RCC 7860 (cell line): ENCODE measurements around the gene TREM1.

Experiments used
- DNase-seq: peaks from one replicate; pipeline ENCODE4 v3.0.0-alpha.2; 2015; ENCODE audit warnings: low spot score
- FAIRE-seq: peaks from 2 replicates; lab custom pipeline; 2012; peaks lifted over from hg19 to GRCh38; lab: Jason Lieb, UNC

TREM1 gene

DNA sequence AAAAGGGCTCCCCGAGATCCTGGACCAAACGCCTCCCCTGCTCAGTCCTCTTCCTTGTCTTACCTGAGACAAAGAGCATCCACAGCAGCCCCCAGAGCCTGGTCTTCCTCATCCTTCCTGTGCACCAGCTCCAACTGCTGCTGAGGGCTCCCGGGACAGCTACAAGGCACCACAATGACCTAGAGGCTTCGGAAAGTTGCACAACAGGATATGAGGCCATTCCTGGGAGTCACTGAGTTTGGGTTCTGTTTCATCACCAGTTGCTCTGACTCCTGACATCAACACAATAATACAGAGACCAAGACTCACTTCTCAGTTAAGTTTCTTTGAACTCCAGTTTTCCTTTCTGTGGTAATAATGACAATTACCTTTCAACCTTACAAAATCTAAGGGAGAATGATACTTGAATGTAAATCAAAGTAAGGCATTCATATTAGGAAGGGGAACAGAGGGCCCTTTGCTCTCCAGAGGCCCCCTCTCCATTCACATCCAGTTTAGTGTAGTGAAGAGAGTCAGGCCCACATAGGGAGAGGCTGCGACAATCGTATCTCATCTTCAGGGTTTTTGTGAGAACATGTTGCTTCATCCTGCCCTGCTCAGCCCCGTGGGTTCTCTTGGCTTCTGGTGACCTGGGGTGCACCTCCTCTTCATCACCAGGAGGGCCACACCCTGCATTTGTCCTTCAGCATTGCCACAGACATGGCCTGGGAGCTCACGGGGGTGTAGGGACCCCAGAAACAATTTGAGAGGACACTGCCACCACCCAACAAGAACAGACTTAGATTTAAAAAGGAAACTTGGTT lies at the start of gene TREM1:
Gene TREM1, minus strand, starts transcription at position 139 of the 803 bp plus-strand sequence. Its CDS starts 27 bp downstream, at position 112.
- no peak for FAIRE-seq
- DNase-seq: no peak

DNA sequence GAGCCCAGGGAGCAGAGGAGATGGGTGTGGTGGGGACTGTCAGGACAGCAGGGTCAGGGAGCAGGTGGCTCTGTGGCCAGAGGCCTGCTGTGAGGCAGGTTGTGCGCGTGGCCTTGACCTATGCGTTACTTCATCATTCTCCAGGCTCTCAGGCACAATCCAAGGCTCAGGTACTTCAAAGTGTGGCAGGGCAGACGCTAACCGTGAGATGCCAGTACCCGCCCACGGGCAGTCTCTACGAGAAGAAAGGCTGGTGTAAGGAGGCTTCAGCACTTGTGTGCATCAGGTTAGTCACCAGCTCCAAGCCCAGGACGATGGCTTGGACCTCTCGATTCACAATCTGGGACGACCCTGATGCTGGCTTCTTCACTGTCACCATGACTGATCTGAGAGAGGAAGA lies 49.5 kb upstream of the TREM1 start:
- DNase-seq: no peak
- FAIRE-seq: no peak

DNA sequence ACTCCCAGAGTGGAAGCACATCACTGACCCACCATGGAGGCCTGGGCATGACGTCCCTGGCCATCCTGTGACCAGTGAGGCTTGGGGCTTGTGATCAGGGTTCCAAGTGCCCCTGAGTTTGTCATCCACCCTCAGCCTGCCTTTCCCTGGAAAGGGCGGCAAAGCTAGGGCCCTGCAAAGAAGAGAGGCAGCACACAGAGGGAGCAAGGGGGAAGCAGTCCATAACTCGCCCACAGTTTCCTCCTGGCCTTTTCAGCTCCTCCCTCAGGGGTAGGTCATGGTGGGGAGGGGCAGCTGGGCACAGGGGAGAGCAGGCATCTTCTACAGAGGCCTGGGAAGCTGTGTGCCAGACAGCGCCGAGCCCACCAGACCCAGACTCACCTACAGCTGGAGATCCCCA lies 48.8 kb upstream of the TREM1 start, which contains the start of gene NCR2:
Gene NCR2, plus strand, starts transcription at position 313 of the 400 bp plus-strand sequence. CDS start 269 bp downstream, outside the sequence.
- DNase-seq: no peak
- FAIRE-seq: no peak

DNA sequence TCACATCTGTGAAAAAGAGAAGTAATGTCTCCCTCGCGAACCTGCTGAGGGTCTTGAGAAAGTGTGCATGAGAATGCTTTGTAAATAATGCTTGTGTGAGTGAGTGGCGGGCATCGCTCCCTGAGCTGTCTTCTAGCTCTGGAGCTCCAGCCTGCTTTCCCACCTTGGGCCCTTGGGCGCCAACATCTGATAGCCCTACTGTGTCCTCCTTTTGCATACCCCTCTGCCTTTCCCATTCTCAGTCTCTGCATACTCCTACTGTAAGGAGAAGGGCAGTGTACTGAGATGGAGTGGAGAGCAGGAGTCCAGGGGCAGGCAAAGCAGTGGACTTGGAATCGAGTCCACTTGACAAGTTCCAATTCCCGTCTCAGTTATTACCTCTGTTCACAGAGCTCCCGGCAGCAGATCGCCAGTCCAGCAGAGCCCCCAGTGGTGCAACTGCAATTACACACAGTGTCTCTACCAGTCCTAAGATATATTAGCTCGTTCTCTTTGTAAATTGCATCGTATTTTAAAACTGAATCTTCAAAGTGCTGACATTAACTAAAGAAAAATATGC lies 48.1 kb upstream of the TREM1 start:
- DNase-seq: no peak
- no peak for FAIRE-seq

DNA sequence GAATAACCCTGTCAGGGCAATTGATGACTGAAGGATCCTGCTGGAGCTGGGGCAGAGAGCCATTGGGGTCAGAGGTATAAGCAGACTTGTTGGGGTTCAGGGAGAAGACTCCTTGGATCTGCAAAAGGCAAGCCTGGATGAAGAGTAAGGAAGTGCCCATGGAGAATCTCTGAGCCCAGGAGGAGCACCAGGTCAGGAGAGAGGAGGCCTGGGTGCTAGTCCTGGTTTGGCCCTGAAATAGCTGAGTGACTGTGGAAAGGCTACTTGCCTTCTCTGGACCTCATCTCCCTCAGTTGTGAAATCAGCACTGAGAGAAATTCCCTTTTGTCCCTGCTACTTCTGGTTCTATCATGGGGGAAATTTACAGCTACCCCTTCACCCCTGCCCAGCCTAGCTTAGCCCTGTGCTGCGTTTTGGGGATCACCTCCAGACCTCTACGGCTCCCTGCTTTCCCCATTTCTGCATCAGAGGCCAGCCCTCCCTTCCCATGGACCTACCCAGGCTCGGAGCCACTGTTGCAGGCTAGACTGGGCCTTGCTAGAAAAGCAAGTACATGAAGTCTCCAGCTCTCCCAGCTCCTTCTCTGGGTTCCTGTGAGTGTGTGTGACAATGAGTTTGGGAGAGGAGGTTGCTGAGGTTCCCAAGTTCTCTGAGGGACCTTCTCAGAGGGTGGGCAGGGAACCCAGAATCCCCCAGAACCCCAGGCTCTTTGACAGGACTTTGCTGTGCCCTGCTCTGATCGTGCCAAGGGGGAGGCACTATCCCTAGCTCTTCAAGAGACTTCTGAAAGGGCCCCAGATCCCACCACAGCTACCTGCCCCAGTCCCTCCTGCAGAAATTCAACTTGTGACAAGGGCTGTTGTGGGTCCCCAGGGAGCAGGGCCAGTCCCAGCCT lies 46.6 kb upstream of the TREM1 start:
- DNase-seq (no peak), FAIRE-seq (no peak)

DNA sequence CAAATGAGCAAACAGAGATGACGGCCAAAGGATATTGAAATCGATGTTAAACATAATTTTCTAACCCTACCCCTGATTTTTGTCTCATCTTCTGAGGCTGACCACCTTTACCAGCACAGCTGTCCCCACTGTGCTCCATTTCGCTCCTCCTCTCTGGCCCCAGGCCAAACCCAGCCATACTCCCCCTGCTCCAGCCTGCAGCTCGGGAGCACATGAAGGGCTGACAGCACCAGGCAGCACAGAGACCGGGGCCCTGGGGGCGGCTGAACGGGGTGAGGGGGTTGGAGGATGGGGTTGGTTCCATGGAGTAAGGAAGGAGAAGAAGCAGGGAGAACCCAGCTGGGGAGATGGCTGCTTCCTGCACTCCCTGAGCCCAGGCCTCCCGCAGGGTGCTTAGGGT lies 45.8 kb upstream of the TREM1 start:
- FAIRE-seq: no peak
- no peak for DNase-seq

DNA sequence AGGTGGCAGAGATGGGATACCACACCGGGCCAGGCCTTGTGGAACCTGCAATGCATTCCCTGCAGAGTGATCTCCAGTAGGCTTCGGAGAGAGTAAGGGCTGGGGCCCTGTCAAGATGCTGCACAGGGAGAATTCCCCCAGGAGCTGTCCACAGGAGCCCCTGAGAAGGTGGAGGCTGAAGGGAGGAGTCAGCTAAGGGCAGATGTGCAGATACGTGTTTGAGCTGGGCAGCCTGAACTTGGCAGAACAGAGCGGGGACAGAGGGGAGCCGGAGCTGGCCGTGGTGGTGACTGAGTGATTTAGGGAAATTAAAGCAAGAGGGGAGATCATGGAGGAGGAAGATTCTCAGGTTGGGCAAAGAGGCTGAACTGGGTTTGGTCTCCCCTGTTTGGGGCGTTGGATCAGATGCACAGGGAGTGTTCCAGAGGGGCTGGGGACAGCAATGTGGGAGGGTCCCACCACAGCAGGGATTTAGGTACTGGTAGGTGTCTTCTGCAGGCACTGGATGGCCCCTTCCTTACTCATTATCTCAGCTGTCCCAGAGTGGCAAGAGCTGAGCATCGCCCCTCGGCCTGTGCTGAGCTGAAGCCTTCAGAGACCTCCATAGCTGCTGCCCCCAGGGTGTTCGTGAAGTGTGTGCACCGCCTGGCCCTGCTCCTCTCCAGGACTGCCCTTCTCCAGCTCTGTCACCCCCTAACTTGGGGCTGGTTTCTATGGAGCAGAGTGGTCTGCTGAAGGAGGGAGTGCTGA lies 45.1 kb upstream of the TREM1 start:
- no peak for FAIRE-seq
- no peak for DNase-seq

DNA sequence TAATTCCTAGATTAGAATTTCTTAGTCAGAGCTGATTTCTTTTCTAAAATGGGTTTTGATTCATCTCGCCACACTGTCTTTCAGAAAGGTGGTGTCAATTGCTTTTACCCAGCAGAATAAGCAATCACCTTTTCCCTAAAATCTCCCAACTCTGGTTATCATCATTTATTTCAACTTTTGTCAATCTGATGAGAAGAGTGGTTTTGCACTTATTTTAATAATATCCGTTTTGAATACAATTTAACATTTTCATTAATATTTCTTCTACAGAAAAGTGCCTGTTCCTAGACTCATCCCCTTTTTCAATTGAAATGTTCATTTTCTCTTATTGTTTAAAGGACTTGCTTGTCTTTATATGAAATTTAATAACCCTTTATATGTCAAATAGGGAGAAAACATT lies 40.7 kb upstream of the TREM1 start:
- DNase-seq: no peak
- FAIRE-seq: no peak

DNA sequence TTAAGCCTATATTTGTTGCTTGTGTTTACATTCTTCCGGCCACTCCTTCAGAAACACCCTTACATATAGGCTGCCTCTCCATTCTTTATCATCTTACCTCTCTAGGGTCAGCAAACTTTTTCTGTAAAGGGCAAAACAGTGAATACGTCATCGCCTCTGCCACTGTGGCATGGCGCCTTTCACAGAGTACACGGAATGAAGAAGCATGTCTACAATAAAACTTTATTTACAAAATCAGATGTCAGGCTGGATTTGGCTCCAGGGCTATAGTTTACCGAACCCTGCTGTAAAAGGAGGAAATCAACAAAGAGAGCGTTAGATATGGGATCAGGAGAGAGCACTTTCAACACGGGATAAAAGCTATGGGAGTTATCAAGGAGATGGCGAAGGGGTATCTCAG lies 39.6 kb upstream of the TREM1 start:
- FAIRE-seq (no peak), DNase-seq (no peak)

DNA sequence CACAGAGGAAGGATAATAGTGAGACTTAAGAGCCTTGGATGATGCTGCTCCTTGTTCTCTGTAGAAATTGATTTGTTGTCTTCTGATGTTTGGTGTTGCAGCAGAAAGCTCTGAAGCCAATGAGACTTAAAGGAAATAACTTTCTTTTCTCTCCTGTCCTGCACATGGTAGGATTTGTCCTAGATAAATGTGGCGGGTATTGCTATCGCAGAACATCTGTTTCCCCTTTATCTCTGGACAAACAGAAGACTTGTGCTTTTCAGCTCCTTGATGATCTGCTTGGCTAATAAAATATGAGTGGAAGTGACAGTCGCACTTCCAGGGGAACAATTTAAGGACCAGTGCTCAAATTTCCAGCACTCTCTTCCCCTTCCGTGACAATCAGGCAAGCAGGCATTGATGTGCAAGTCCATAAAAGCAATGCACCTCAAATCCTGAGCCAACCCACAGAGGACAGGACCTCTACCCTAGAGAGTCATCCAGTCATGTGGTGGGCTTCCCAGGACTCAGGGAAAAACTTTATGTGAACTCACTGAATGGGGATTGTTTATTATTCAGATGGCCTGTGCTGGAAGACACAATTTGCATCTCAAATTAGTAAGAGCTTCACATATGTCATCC lies 39.1 kb upstream of the TREM1 start:
- DNase-seq (no peak), FAIRE-seq (no peak)

DNA sequence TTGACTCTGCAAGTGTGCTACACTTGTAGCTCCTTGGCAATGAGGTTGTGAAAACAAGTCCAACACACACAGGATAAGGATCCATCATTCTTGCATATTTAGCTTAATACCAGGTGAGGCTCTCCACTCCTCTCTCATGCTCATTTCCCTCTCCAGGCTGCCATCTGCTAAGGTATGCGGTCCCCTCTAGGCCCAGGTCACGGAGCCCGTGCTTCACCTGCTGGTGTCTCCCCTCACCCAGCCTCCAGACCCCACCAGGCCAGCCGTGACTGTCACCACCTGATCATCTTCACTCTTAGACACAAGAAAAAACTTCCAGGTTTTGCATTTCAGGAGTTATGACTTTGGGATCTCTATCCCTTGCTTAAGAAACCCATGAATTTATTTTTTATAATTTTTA lies 34.7 kb upstream of the TREM1 start:
- DNase-seq (no peak), FAIRE-seq (no peak)

DNA sequence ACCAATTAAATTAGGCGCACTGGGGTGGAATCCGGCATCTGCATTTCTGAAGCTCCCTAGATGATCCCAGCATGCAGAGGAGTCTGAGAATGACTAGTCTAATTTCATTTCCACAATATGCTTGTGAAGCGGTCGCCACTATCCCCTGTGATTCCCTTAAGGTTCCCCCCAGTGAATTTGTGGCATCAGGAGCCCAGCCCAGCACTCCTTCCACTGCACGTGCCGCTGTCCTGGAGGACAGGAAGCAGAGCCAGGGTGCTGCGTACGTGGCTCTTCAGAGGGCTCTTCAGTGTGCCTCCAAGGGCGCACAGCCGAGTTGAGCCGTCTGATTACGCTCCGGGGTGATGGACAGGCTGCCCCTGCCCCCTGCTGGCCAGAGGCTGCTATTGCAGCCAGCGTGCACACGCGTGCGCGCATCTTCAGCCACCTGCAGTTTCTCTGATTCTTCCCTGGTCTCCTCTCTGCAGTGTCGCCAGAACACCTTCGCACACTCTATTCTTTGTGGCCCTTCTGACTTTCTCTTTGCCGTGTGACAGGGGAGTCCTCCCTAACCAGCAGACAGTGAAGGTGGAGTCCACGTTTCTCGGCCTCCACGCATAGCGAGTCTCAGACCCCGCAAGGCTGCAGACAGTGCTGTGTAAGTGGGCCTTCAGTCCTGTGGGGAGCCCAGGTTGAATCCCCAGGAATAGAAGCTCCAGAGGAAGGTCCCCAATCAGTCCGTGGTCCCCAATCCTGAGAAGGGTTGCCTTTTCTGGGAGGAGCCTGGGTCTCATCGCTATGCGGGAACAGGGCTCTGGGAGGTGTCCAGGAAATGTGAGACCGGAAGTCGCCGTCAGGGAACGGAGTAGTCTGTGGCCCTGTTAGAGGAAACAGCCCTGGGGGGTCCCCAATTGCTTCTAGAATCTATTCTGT lies 32.4 kb upstream of the TREM1 start:
- DNase-seq (peak; percentile 44), FAIRE-seq (no peak)

DNA sequence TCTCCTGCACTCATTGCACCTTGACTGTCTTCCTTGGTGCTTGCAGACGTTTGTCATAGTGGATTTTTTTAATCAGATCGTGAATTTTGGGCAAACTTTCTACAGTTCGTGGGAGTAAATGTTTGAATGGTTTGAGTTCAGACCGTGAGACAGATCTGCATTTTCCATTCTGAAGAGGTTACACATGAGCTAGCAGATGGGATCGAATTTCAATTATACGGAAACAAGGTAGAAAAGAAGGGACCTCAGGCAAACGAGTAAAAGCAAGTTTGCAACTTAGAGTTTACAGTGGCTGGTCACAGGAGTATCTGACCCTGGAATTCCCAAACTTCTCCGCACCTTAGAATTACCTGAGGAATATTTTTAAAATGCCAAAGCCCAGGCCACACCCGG lies 31.8 kb upstream of the TREM1 start:
- no peak for FAIRE-seq
- DNase-seq: no peak

DNA sequence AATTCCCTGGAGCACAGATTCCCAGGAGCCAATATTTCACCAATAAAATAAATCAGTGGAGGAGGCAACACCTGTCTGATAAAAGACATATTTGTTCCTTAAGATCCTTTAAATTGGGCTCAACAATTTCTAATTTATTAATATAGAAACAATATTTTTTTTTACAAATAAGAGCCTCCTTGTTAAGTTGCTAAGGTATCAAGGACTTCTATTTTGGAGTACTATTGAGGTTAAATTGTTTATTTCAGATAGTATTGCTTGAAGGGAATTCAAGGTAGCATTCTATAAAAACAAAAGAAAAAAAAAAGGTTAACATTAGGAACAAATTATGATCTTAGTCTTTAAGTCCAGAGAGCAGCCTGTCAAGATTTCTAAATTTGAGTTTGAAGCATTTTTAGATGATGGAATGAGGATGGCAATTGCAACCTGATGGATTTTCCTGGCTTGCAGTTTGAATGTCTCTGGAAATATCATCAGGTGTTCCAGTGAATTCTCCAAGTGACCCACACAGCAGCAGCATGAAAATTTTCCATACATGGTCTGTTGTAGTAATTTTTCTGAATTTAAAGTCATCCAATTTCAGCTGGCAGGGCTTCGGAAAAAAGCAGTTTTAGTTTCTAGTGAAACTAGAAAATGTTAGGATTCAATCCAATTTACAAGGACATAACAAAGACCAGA lies 29.6 kb upstream of the TREM1 start:
- FAIRE-seq (no peak), DNase-seq (no peak)

DNA sequence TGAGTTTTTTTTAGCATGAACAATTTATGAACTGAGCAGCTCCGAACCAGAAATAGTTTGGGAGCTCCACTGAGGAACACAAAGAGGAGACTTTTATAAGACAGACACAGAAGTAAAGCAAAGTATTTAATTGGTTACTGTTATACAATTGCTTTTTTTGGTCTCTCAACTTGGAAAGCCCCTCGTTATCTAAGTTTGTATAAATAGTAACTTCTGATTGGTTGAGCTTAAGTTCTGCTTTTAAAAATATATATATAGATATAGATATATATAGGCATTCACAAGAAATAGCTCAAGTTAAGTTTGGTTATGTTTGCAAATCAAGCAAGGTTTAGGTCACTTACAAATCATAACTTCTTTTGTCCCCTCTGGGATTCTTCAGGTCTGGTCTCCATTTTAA lies 28.7 kb upstream of the TREM1 start:
- FAIRE-seq: no peak
- DNase-seq: no peak

DNA sequence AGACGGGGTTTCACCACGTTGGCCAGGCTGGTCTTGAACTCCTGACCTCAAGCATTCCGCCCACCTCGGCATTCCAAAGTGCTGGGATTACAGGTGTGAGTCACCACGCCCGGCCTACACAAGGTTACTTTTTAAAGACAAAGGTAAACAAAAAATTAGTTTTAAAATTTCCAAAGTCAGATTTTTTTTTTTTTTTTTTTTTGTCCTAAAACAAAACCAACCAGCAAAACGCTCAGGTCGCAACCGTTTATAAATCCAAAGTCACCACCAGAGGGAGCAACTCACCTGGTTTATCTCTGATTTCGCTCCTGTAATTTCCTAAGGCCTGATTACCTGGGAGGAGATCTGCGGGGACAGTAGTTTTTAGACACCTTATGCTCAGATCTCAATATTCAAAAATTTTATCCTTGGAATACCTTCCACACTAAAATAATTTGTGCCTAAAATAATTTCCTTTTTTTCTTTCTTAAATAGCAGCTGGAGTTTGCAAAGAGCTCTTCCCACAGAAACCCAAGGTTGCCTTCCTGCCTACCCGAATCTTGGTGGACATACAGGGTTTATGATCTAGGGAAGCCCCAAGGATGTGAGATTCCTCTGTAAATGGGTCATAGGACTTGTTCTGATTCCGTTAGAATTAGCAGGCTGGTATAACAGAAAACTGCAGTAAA lies 19.8 kb upstream of the TREM1 start:
- FAIRE-seq: peak; percentile 2

DNA sequence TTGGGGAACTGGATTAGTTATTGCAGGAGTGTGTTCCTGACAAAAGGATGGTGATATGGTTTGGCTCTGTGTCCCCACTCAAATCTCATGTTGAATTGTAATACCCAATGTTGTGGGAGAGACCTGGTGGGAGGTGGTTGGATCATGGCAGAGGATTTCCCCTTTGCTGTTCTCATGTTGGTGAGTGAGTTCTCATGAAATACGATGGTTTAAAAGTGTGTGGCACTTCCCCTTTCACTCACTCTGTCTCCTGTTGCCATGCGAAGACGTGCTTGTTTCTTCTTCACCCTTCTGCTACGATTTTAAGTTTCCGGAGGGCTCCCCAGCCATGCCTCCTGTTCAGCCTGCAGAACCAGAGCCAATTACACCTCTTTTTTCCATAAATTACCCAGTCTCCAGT lies 16.2 kb upstream of the TREM1 start:
- FAIRE-seq (no peak), DNase-seq (no peak)

More for the DNA sequence above, 19.8 kb upstream of the TREM1 start:
- DNase-seq: peak; percentile 19

DNA sequence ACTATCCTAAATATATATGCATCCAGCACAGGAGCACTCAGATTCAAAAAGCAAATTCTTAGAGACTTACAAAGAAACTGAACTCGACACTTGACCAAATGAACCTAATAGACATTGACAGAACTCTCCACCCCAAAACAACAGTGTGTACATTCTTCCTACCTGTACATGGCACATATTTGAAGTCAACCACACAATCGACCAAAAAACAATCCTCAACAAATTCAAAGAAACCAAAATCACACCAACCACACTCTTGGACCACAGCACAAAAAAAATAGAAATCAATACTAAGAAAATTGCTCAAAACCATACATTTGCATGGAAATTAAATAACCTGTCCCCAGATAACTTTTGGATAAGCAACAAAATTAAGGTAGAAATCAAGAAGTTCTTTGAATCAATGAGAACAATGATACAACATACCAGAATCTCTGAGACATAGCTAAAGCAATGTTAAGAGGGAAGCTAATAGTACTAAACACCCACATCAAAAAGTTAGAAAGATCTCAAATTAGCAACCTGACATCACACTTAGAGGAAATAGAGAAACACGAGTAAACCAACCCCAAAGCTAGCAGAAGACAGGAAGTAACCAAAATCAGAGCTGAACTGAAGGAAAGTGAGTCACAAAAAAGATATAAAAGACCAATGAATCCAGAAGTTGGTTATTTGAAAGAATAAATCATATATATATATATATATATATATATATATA lies 12.5 kb upstream of the TREM1 start:
- no peak for DNase-seq
- no peak for FAIRE-seq
